Lower lobe of right lung (tissue), 2 donors: ENCODE results near the gene LMF1. TPM values are rescaled to one million over a fixed set of nuclear protein-coding genes. Genes with fewer than 3 reads are reported as not detected.

Experiments used
- ATAC-seq, 2 donors: fragments of 200-7000 bp; cut with Tn5 transposase; one replicate each; pipeline ENCODE4 v1.9.1; 2020 to 2022; ENCODE audit warnings: mild to moderate bottlenecking in 2 of 2, moderate library complexity in 2 of 2
- DNase-seq: peaks from one replicate; pipeline ENCODE4 v3.0.0-alpha.2; 2020
- H3K27ac ChIP-seq: fragments of 200-600 bp; one replicate; pipeline ENCODE4 v1.8.0; 2022
- H3K27me3 ChIP-seq: fragments of 200-600 bp; one replicate; pipeline ENCODE4 v1.8.0; 2022; ENCODE audit warnings: low read depth
- H3K36me3 ChIP-seq: fragments of 200-600 bp; one replicate; pipeline ENCODE4 v1.8.0; 2022; ENCODE audit warnings: mild to moderate bottlenecking
- H3K4me1 ChIP-seq: fragments of 200-600 bp; one replicate; pipeline ENCODE4 v1.8.0; 2022
- H3K4me3 ChIP-seq: fragments of 200-600 bp; one replicate; pipeline ENCODE4 v1.8.0; 2022; ENCODE audit warnings: mild to moderate bottlenecking
- H3K9me3 ChIP-seq: fragments of 200-600 bp; one replicate; pipeline ENCODE4 v1.8.0; 2022
- intact Hi-C: fragments of 100-400 bp; cut with DNase I; formaldehyde crosslinking; loops from one replicate; pipeline ENCODE4 v1.11.0; 2022
- total RNA-seq: library from RNA; stranded (reverse); fragmentation: NEBNext Ultra II Directional; extraction: Animal tissue kit (Norgen Biotek cat#: 25700); gene quantifications from one replicate; pipeline ENCODE4 v1.2.1, GENCODE V29; 2021
- TF ChIP-seq, protein P1 (sequence below): fragments of 200-600 bp; IDR thresholded peaks from one replicate; pipeline ENCODE4 v1.8.0; 2022; ENCODE audit warnings: antibody characterized with exemption, mild to moderate bottlenecking
- donor health status: DM: no; HTN: yes; CAD: no; lungs with severe emphysema.

LMF1 gene
- total RNA-seq, 1 donor from 2014 or later, result 23.8 TPM

GRCh38 chr16:882256-882655 lies 88.5 kb downstream of the LMF1 start:
- DNase-seq (no peak), ATAC-seq (no peak)
- no peak overlapping the region for H3K27ac ChIP-seq
- no peaks in the 10 kb centered on the region for H3K36me3 ChIP-seq
- TF ChIP-seq, protein P1, sequence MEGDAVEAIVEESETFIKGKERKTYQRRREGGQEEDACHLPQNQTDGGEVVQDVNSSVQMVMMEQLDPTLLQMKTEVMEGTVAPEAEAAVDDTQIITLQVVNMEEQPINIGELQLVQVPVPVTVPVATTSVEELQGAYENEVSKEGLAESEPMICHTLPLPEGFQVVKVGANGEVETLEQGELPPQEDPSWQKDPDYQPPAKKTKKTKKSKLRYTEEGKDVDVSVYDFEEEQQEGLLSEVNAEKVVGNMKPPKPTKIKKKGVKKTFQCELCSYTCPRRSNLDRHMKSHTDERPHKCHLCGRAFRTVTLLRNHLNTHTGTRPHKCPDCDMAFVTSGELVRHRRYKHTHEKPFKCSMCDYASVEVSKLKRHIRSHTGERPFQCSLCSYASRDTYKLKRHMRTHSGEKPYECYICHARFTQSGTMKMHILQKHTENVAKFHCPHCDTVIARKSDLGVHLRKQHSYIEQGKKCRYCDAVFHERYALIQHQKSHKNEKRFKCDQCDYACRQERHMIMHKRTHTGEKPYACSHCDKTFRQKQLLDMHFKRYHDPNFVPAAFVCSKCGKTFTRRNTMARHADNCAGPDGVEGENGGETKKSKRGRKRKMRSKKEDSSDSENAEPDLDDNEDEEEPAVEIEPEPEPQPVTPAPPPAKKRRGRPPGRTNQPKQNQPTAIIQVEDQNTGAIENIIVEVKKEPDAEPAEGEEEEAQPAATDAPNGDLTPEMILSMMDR, result no peak
- intact Hi-C loops, result no loop called here
- no peak overlapping the region for H3K4me3 ChIP-seq
- peaks cover 23% of the 10 kb centered on the region for H3K9me3 ChIP-seq
- H3K27me3 ChIP-seq, result no peaks in the 10 kb centered on the region
- no peaks in the 10 kb centered on the region for H3K4me1 ChIP-seq

- TF ChIP-seq, protein P1, result no peak
- H3K27ac ChIP-seq, result no peak overlapping the region
- H3K27me3 ChIP-seq, result no peaks in the 10 kb centered on the region
- no peak for ATAC-seq
- H3K4me3 ChIP-seq, result no peak overlapping the region
- H3K9me3 ChIP-seq, result peaks cover 23% of the 10 kb centered on the region
- H3K4me1 ChIP-seq, result no peaks in the 10 kb centered on the region
- intact Hi-C loops, result no loop called here
- peak; percentile 31 for DNase-seq
- no peaks in the 10 kb centered on the region for H3K36me3 ChIP-seq
Measured at GRCh38 chr16:881219-882097, 89.3 kb downstream of the LMF1 start.

DNA sequence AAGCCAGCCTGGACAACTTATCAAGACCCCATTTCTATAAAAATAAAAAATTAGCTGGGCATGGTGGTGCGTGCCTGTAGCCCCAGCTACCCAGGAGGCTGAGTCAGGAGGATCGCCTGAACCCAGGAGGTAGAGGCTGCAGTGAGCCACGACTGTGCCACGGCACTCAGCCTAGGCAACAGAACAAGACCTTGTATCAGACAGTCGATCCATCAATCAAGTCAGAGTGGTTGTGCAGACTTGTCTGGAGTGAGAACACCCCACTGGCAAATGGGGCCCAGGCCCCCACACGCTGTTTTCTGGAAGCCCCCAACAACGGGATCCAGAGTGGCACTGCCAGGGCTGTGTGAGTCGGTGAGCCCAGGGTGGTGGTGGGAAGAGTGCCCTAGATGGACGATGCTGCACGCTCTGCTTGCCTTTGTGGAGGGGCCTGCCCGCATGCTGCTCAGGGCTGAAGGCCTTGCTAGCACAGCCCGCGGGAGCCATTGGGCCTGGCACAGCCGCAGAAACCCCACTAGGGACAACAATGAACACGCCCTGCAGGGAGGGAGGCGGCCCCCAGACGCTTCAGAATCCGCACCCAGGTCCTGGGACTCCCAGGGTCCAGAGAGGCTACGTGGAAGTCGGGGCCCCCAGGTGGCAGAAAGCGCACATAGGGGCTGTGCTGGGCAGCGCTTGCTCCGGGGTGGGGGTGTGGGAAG lies 90.2 kb downstream of the LMF1 start:
- peaks cover 4% of the 10 kb centered on the region for H3K36me3 ChIP-seq
- no peak overlapping the region for H3K4me3 ChIP-seq
- ATAC-seq (no peak), DNase-seq (peak; percentile 38)
- no peak overlapping the region for H3K27ac ChIP-seq
- no peaks in the 10 kb centered on the region for H3K4me1 ChIP-seq
- no peaks in the 10 kb centered on the region for H3K27me3 ChIP-seq
- TF ChIP-seq, protein P1, result no peak
- intact Hi-C loops, result no loop called here
- peaks cover 23% of the 10 kb centered on the region for H3K9me3 ChIP-seq

- DNase-seq (peak; percentile 42), ATAC-seq (no peak)
Measured at GRCh38 chr16:879986-880385, 90.8 kb downstream of the LMF1 start.

GRCh38 chr16:879461-879861 lies 91.3 kb downstream of the LMF1 start:
- DNase-seq, result peak; percentile 39
- ATAC-seq, result no peak
- H3K36me3 ChIP-seq, result peaks cover 4% of the 10 kb centered on the region
- peaks cover 12% of the 10 kb centered on the region for H3K9me3 ChIP-seq
- TF ChIP-seq, protein P1, result no peak
- no peak overlapping the region for H3K27ac ChIP-seq
- intact Hi-C loops, result no loop called here
- H3K4me1 ChIP-seq, result no peaks in the 10 kb centered on the region
- H3K4me3 ChIP-seq, result no peak overlapping the region
- no peaks in the 10 kb centered on the region for H3K27me3 ChIP-seq

More at GRCh38 chr16:879986-880385, 90.8 kb downstream of the LMF1 start:
- Histone ChIP-seq H3K36me3 (peaks cover 4% of the 10 kb centered on the region), H3K27me3 (no peaks in the 10 kb centered on the region), H3K27ac (no peak overlapping the region), H3K4me3 (no peak overlapping the region), H3K9me3 (peaks cover 18% of the 10 kb centered on the region), H3K4me1 (no peaks in the 10 kb centered on the region)
- intact Hi-C loops, result no loop called here
- TF ChIP-seq, protein P1, result no peak
